Measurements from ENCODE around the gene P2RY6. TPM values are rescaled to one million over a fixed set of nuclear protein-coding genes. Genes with fewer than 3 reads are reported as not detected.
"Not testable (repeated sequence)": the region's sequence is repeated elsewhere in the genome, so short reads cannot be mapped to it uniquely, and the experiment has no call there.

Gene P2RY6
- total RNA-seq, 4 donors from 2014 or later, result 0.93 to 4.0 (median 2.8) TPM

GRCh38 chr11:73229896-73230875 lies 42.0 kb upstream of the P2RY6 start:
- no peak overlapping the region for H3K4me3 ChIP-seq (replicated peaks in 1 of 3)
- no peak for TF ChIP-seq POLR2A (IDR thresholded peaks at IDR 0.05)
- H3K4me1 ChIP-seq, result peaks cover 35 to 38% of the 10 kb centered on the region in 2 donors
- DNase-seq, result peak in 1 of 2 donors; percentile 3
- H3K27ac ChIP-seq, result peak overlapping the region in 1 of 3 donors; percentile 44
- peaks cover 8 to 12% of the 10 kb centered on the region in 2 donors for H3K36me3 ChIP-seq
- 75 to 79% methylated on average over 16 of the region's 16 CpGs for WGBS, 2 donors
- H3K9me3 ChIP-seq, result no peaks in the 10 kb centered on the region
- H3K27me3 ChIP-seq, result no peaks in the 10 kb centered on the region
- intact Hi-C loops (cut with DNase I), result no loop called here

- Histone ChIP-seq H3K27me3 (no peaks in the 10 kb centered on the region), H3K36me3 (peaks cover 11 to 13% of the 10 kb centered on the region in 2 donors), H3K9me3 (no peaks in the 10 kb centered on the region), H3K4me3 (replicated peaks in 1 of 3) (no peak overlapping the region), H3K27ac (no peak overlapping the region), H3K4me1 (peaks cover 28 to 31% of the 10 kb centered on the region in 2 donors)
- 83 to 93% methylated on average over 7 of the region's 7 CpGs for WGBS, 2 donors
- no peak for TF ChIP-seq POLR2A (IDR thresholded peaks at IDR 0.05)
- DNase-seq, result peak in 1 of 2 donors; percentile 2
- intact Hi-C loops (cut with DNase I), result no loop called here
Measured at GRCh38 chr11:73230931-73231330, 41.2 kb upstream of the P2RY6 start.

GRCh38 chr11:73232487-73232886 lies 39.7 kb upstream of the P2RY6 start:
- H3K27ac ChIP-seq; DNase-seq; H3K4me3 ChIP-seq (replicated peaks in 1 of 3); H3K9me3 ChIP-seq; H3K27me3 ChIP-seq; intact Hi-C loops (cut with DNase I): not testable (repeated sequence)
- Histone ChIP-seq H3K36me3 (peaks cover 11 to 14% of the 10 kb centered on the region in 2 donors), H3K4me1 (peaks cover 13 to 20% of the 10 kb centered on the region in 2 donors)
- 93 to 96% methylated on average over 7 of the region's 7 CpGs for WGBS, 2 donors

GRCh38 chr11:73233211-73233610 lies 38.9 kb upstream of the P2RY6 start:
- Histone ChIP-seq H3K9me3 (no peaks in the 10 kb centered on the region), H3K27me3 (no peaks in the 10 kb centered on the region), H3K27ac (no peak overlapping the region), H3K36me3 (peaks cover 11 to 18% of the 10 kb centered on the region in 2 donors), H3K4me1 (peaks cover 10 to 13% of the 10 kb centered on the region in 2 donors), H3K4me3 (replicated peaks in 1 of 3) (no peak overlapping the region)
- TF ChIP-seq POLR2A (IDR thresholded peaks at IDR 0.05), result no peak
- TF ChIP-seq CTCF (IDR thresholded peaks at IDR 0.05), result no peak
- DNase-seq, result no peak
- intact Hi-C loops (cut with DNase I), result no loop called here

- no peak overlapping the region for H3K27ac ChIP-seq
- intact Hi-C loops (cut with DNase I), result no loop called here
Measured at GRCh38 chr11:73233692-73234470, 38.3 kb upstream of the P2RY6 start.

More at GRCh38 chr11:73233692-73234470, 38.3 kb upstream of the P2RY6 start:
- peak in 1 of 2 donors; percentile 1 for DNase-seq
- no peak overlapping the region for H3K4me3 ChIP-seq (replicated peaks in 1 of 3)
- no peak for TF ChIP-seq POLR2A (IDR thresholded peaks at IDR 0.05)
- TF ChIP-seq CTCF (IDR thresholded peaks at IDR 0.05), result no peak
- peaks cover 11 to 18% of the 10 kb centered on the region in 2 donors for H3K36me3 ChIP-seq
- 93 to 95% methylated on average over 22 to 23 of the region's 23 CpGs for WGBS, 2 donors
- peaks cover 4 to 6% of the 10 kb centered on the region in 2 donors for H3K4me1 ChIP-seq
- H3K9me3 ChIP-seq, result no peaks in the 10 kb centered on the region
- no peaks in the 10 kb centered on the region for H3K27me3 ChIP-seq

Data from thyroid gland (tissue), 4 donors.